ENCODE results near the gene SUGP2. TPM values are rescaled to one million over a fixed set of nuclear protein-coding genes. Genes with fewer than 3 reads are reported as not detected.

Gene SUGP2
- total RNA-seq, 1 experiment from 2014 or later: 112 TPM

DNA sequence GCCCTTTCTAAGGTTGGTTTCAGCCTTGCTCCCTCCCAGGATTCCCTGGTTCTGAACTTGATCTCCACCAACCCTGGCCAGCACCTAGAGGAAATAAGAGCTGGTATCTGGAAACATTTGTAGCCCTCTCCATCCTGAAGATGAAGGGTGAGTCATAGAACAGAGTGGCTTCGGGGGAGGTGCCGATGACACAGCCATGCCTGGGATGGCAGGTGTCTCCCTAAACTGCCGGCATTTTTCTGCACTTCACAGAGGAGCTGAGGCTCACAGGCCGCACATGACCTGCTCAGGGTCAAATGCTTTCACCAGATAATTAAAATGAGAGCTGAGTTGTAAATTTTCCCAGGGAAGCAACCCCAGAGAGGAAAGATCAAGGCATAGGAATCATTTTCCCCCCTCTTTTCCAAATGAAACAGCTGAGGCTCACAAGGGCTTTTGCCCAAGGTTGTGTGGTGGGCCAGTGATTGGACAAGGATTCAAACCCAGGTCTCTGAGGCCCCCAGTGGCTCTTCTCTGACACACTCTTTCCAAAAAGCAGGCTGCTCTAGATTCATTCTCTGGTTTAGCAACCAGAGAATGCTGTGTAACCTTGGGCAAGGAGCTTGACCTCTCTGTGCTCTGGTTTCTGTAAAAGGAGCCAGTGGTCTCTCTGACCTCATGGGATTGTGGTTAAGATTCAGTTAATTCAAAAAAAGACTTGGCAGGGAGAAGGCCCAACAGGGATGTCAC lies 29.3 kb upstream of the SUGP2 start:
- H3K27ac ChIP-seq (ENCODE audit: low read length): peak overlapping the region; percentile 78

DNA sequence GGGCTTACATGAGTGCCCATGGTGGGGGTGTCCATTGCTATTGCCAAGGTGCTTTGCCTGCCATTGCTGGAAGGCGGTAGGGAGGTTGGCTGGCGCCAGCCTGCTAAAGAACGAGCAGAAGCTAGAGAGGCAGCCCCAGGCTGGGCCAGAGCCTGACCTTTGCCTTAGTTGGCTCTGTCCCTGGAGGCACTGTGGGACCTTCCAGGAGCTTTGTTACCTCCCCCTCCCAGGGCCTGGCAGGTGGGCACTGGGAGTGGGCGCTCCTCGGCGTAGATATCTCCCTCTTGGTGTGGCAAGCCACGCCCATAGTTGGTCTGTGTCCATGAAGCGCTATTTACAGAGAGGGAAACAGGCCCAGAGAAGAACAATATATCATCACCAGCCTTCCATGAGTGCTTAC lies 28.2 kb upstream of the SUGP2 start:
- Histone ChIP-seq H3K36me3 (ENCODE audit: control insufficient read depth, insufficient read depth, low read length) (no peaks in the 10 kb centered on the region), H3K27ac (ENCODE audit: low read length) (no peak overlapping the region), H3K27me3 (ENCODE audit: control insufficient read depth, insufficient read depth, low read length) (no peaks in the 10 kb centered on the region), H3K4me1 (ENCODE audit: control insufficient read depth, insufficient read depth, low read length) (peaks cover 15% of the 10 kb centered on the region), H3K4me3 (ENCODE audit: low read depth in 2 of 2, low read length in 2 of 2) (no peak overlapping the region), H3K9me3 (ENCODE audit: control insufficient read depth, insufficient read depth, low read depth, low read length) (no peaks in the 10 kb centered on the region)
- DNase-seq (ENCODE audit: low read depth, low spot score) (no peak), ATAC-seq (no peak)
- ChIA-PET POLR2A (no interaction called here), CTCF (no interaction called here)
- intact Hi-C loops (cut with micrococcal nuclease; ENCODE audit: unreplicated experiment): loop anchor here (10.0 kb wide), 1 partner anchor 73 kb away; the partner anchor contains the start of gene TMEM161A
- TF ChIP-seq, protein P1, sequence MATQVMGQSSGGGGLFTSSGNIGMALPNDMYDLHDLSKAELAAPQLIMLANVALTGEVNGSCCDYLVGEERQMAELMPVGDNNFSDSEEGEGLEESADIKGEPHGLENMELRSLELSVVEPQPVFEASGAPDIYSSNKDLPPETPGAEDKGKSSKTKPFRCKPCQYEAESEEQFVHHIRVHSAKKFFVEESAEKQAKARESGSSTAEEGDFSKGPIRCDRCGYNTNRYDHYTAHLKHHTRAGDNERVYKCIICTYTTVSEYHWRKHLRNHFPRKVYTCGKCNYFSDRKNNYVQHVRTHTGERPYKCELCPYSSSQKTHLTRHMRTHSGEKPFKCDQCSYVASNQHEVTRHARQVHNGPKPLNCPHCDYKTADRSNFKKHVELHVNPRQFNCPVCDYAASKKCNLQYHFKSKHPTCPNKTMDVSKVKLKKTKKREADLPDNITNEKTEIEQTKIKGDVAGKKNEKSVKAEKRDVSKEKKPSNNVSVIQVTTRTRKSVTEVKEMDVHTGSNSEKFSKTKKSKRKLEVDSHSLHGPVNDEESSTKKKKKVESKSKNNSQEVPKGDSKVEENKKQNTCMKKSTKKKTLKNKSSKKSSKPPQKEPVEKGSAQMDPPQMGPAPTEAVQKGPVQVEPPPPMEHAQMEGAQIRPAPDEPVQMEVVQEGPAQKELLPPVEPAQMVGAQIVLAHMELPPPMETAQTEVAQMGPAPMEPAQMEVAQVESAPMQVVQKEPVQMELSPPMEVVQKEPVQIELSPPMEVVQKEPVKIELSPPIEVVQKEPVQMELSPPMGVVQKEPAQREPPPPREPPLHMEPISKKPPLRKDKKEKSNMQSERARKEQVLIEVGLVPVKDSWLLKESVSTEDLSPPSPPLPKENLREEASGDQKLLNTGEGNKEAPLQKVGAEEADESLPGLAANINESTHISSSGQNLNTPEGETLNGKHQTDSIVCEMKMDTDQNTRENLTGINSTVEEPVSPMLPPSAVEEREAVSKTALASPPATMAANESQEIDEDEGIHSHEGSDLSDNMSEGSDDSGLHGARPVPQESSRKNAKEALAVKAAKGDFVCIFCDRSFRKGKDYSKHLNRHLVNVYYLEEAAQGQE (IDR thresholded peaks at IDR 0.05; ENCODE audit: insufficient read depth in 1 of 2, low read depth in 2 of 2, low read length in 1 of 2): no peak
- TF ChIP-seq, protein P2, sequence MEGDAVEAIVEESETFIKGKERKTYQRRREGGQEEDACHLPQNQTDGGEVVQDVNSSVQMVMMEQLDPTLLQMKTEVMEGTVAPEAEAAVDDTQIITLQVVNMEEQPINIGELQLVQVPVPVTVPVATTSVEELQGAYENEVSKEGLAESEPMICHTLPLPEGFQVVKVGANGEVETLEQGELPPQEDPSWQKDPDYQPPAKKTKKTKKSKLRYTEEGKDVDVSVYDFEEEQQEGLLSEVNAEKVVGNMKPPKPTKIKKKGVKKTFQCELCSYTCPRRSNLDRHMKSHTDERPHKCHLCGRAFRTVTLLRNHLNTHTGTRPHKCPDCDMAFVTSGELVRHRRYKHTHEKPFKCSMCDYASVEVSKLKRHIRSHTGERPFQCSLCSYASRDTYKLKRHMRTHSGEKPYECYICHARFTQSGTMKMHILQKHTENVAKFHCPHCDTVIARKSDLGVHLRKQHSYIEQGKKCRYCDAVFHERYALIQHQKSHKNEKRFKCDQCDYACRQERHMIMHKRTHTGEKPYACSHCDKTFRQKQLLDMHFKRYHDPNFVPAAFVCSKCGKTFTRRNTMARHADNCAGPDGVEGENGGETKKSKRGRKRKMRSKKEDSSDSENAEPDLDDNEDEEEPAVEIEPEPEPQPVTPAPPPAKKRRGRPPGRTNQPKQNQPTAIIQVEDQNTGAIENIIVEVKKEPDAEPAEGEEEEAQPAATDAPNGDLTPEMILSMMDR (IDR thresholded peaks at IDR 0.05): no peak
- no peak for TF ChIP-seq SIN3A (IDR thresholded peaks at IDR 0.05; ENCODE audit: borderline replicate concordance, insufficient read depth, low read depth, low read length)
- TF ChIP-seq TCF7L2 (IDR thresholded peaks at IDR 0.05; ENCODE audit: low read depth, low read length): no peak
- no peak for TF ChIP-seq POLR2AphosphoS5 (IDR thresholded peaks at IDR 0.05; ENCODE audit: low read depth, low read length)
- in situ Hi-C loops (cut with HindIII; ENCODE audit: low pct_unique_long_range_greater_than_20kb, low sequenced_read_pairs): no loop called here
- no TSS peak for BruUV-seq (replicated peaks)

More for the DNA sequence above, 29.3 kb upstream of the SUGP2 start:
- TF ChIP-seq POLR2AphosphoS5 (IDR thresholded peaks at IDR 0.05; ENCODE audit: low read depth, low read length) (no peak; the same call in 1 of the 2 replicates), TCF7L2 (IDR thresholded peaks at IDR 0.05; ENCODE audit: low read depth, low read length) (no peak), SIN3A (IDR thresholded peaks at IDR 0.05; ENCODE audit: borderline replicate concordance, insufficient read depth, low read depth, low read length) (no peak)
- TF ChIP-seq, protein P2 (IDR thresholded peaks at IDR 0.05): no peak
- TF ChIP-seq, protein P1 (IDR thresholded peaks at IDR 0.05; ENCODE audit: insufficient read depth in 1 of 2, low read depth in 2 of 2, low read length in 1 of 2): no peak
- no peaks in the 10 kb centered on the region for H3K27me3 ChIP-seq (ENCODE audit: control insufficient read depth, insufficient read depth, low read length)
- CTCF ChIA-PET: interaction anchor here (0.7 kb wide), 1 partner anchor 602 kb away, joined by 4 read pairs; no protein-coding TSS in a partner anchor
- peak overlapping the region; percentile 52 to 61 for H3K4me3 ChIP-seq (ENCODE audit: low read depth in 2 of 2, low read length in 2 of 2)
- no TSS peak for BruUV-seq (replicated peaks)
- ATAC-seq: no peak
- in situ Hi-C loops (cut with HindIII; ENCODE audit: low pct_unique_long_range_greater_than_20kb, low sequenced_read_pairs): no loop called here
- DNase-seq (ENCODE audit: low read depth, low spot score): no peak
- intact Hi-C loops (cut with micrococcal nuclease; ENCODE audit: unreplicated experiment): loop anchor here (10.0 kb wide), 1 partner anchor 72 kb away; the partner anchor contains the start of gene TMEM161A
- H3K36me3 ChIP-seq (ENCODE audit: control insufficient read depth, insufficient read depth, low read length): no peaks in the 10 kb centered on the region
- peaks cover 15% of the 10 kb centered on the region for H3K4me1 ChIP-seq (ENCODE audit: control insufficient read depth, insufficient read depth, low read length)
- no peaks in the 10 kb centered on the region for H3K9me3 ChIP-seq (ENCODE audit: control insufficient read depth, insufficient read depth, low read depth, low read length)
- POLR2A ChIA-PET: no interaction called here
